HEK293 (cell line): ENCODE results near the gene ILF3.

Experiments
- BCL11B ChIP-seq: fragments of 450-650 bp; formaldehyde crosslinking; IDR thresholded peaks from 2 replicates; pipeline ENCODE4 v1.5.1; 2016; ENCODE audit warnings: low read depth, missing biosample characterization, missing genetic modification characterization
- ZBTB17 ChIP-seq: fragments of 450-650 bp; formaldehyde crosslinking; IDR thresholded peaks from 2 replicates; pipeline ENCODE4 v1.5.1; 2016; ENCODE audit warnings: missing biosample characterization, missing genetic modification characterization
- ZBTB21 ChIP-seq: fragments of 450-650 bp; formaldehyde crosslinking; IDR thresholded peaks from 2 replicates; pipeline ENCODE4 v1.5.1; 2017; ENCODE audit warnings: missing biosample characterization, missing genetic modification characterization
- ZBTB7A ChIP-seq: fragments of 450-650 bp; formaldehyde crosslinking; IDR thresholded peaks from 2 replicates; pipeline ENCODE4 v1.5.1; 2016; ENCODE audit warnings: low read depth, missing biosample characterization, missing genetic modification characterization
- ZFP3 ChIP-seq: fragments of 450-650 bp; formaldehyde crosslinking; IDR thresholded peaks from 2 replicates; pipeline ENCODE4 v1.5.1; 2016; ENCODE audit warnings: low read depth, missing biosample characterization, missing genetic modification characterization
- ZIC2 ChIP-seq: fragments of 450-650 bp; formaldehyde crosslinking; IDR thresholded peaks from 2 replicates; pipeline ENCODE4 v1.5.1; 2016; ENCODE audit warnings: missing biosample characterization, missing genetic modification characterization
- ZNF10 ChIP-seq: fragments of 450-650 bp; formaldehyde crosslinking; IDR thresholded peaks from 2 replicates; pipeline ENCODE4 v1.5.1; 2017; ENCODE audit warnings: missing biosample characterization, missing genetic modification characterization
- ZNF140 ChIP-seq: fragments of 450-650 bp; formaldehyde crosslinking; IDR thresholded peaks from 2 replicates; pipeline ENCODE4 v1.5.1; 2016; ENCODE audit warnings: missing biosample characterization, missing genetic modification characterization
- ZNF19 ChIP-seq: fragments of 450-650 bp; formaldehyde crosslinking; IDR thresholded peaks from 2 replicates; pipeline ENCODE4; 2016; ENCODE audit warnings: missing biosample characterization, missing genetic modification characterization, low read depth
- ZNF311 ChIP-seq: fragments of 450-650 bp; formaldehyde crosslinking; IDR thresholded peaks from 2 replicates; pipeline ENCODE4 v1.5.1; 2017; ENCODE audit warnings: missing biosample characterization, missing genetic modification characterization, borderline replicate concordance
- ZNF416 ChIP-seq: fragments of 450-650 bp; formaldehyde crosslinking; IDR thresholded peaks from 2 replicates; pipeline ENCODE4 v1.5.1; 2016; ENCODE audit warnings: missing biosample characterization, missing genetic modification characterization
- ZNF548 ChIP-seq: fragments of 450-650 bp; formaldehyde crosslinking; IDR thresholded peaks from 2 replicates; pipeline ENCODE4 v1.5.1; 2016; ENCODE audit warnings: missing biosample characterization, missing genetic modification characterization
- ZNF624 ChIP-seq: fragments of 450-650 bp; formaldehyde crosslinking; IDR thresholded peaks from 2 replicates; pipeline ENCODE4 v1.5.1; 2017; ENCODE audit warnings: missing biosample characterization, missing genetic modification characterization
- ZNF629 ChIP-seq: fragments of 450-650 bp; formaldehyde crosslinking; IDR thresholded peaks from 2 replicates; pipeline ENCODE4 v1.5.1; 2017; ENCODE audit warnings: missing biosample characterization, missing genetic modification characterization
- TF ChIP-seq, protein P1 (sequence below): fragments of 450-650 bp; formaldehyde crosslinking; IDR thresholded peaks from 2 replicates; pipeline ENCODE4 v1.5.1; 2017; ENCODE audit warnings: missing biosample characterization, missing genetic modification characterization
- TF ChIP-seq, protein P2 (sequence below): fragments of 450-650 bp; formaldehyde crosslinking; IDR thresholded peaks from 2 replicates; pipeline ENCODE4 v1.5.1; 2016; ENCODE audit warnings: missing biosample characterization, missing genetic modification characterization
- TF ChIP-seq, protein P3 (sequence below): fragments of 450-650 bp; formaldehyde crosslinking; IDR thresholded peaks from 2 replicates; pipeline ENCODE4 v1.5.1; 2016; ENCODE audit warnings: missing biosample characterization, missing genetic modification characterization
- TF ChIP-seq, protein P4 (sequence below): fragments of 450-650 bp; formaldehyde crosslinking; IDR thresholded peaks from 2 replicates; pipeline ENCODE4 v1.5.1; 2017; ENCODE audit warnings: missing biosample characterization, mild to moderate bottlenecking, missing genetic modification characterization, moderate library complexity
- TF ChIP-seq, protein P5 (sequence below): fragments of 450-650 bp; formaldehyde crosslinking; IDR thresholded peaks from 2 replicates; pipeline ENCODE4 v1.5.1; 2016; ENCODE audit warnings: missing biosample characterization, missing genetic modification characterization
- TF ChIP-seq, protein P6 (sequence below): fragments of 450-650 bp; formaldehyde crosslinking; IDR thresholded peaks from 2 replicates; pipeline ENCODE4 v1.5.1; 2016; ENCODE audit warnings: missing biosample characterization, missing genetic modification characterization
- TF ChIP-seq, protein P7 (sequence below): fragments of 450-650 bp; formaldehyde crosslinking; IDR thresholded peaks from 2 replicates; pipeline ENCODE4 v1.5.1; 2016; ENCODE audit warnings: missing biosample characterization, missing genetic modification characterization

ILF3 gene

DNA sequence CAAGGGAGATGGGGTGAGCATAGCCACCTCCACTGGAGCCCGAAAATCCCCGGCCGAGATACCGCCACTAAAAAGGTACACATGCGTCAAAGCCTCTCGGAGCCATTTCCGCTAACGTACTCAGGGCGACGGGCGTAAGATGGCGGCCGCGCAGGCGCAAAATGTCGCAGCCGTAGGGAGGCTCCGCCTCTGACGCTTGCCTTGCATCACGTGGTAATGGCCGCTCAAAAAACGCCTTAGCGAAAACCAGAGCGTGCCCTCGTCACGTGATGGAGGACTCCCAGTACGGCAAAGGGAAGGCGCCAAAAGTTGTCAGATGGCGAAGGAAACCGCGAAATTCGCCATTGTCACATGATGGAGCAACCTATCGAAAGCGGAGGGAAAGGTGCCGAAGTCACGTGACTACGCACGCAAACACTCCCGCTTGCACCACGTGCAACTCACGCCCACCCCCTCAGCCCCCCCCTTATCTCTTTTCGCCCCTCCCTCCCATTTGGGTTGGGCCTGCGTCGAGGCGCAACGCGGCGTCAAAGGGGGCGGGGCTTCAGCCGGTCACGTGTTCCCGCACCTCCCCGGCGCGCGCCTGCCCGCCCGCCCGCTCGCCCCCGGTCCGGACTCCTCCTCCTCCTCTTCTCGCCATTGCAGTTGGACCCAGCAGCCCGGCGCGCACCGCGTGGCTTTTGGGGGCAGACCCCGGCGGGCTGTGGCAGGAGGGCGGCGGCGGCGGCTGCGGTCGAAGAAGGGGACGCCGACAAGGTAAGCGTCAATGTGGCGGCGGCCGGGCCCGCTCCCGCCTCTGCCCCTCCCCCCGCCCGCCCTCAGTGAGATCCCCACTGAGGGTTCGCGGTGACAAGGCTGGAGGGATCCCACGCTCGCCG is at the start of gene ILF3 (continued):
- TF ChIP-seq ZNF629 (tag by site-specific recombination) (peak; percentile 96), ZBTB17 (tag by site-specific recombination) (peak; percentile 97), ZNF548 (no peak), ZNF140 (tag by site-specific recombination) (no peak), BCL11B (tag by site-specific recombination) (0 out of 2 replicates have a peak, but pooled peaks have one; percentile 38), ZBTB21 (tag by site-specific recombination) (peak; percentile 88), ZNF624 (no peak), ZIC2 (no peak), ZNF311 (tag by site-specific recombination) (no peak), ZBTB7A (tag by site-specific recombination) (peak; percentile 94), ZNF19 (no peak), ZFP3 (tag by site-specific recombination) (no peak), ZNF416 (tag by site-specific recombination) (no peak), ZNF10 (tag by site-specific recombination) (peak; percentile 87)
- TF ChIP-seq, protein P1, sequence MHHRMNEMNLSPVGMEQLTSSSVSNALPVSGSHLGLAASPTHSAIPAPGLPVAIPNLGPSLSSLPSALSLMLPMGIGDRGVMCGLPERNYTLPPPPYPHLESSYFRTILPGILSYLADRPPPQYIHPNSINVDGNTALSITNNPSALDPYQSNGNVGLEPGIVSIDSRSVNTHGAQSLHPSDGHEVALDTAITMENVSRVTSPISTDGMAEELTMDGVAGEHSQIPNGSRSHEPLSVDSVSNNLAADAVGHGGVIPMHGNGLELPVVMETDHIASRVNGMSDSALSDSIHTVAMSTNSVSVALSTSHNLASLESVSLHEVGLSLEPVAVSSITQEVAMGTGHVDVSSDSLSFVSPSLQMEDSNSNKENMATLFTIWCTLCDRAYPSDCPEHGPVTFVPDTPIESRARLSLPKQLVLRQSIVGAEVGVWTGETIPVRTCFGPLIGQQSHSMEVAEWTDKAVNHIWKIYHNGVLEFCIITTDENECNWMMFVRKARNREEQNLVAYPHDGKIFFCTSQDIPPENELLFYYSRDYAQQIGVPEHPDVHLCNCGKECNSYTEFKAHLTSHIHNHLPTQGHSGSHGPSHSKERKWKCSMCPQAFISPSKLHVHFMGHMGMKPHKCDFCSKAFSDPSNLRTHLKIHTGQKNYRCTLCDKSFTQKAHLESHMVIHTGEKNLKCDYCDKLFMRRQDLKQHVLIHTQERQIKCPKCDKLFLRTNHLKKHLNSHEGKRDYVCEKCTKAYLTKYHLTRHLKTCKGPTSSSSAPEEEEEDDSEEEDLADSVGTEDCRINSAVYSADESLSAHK (tag by site-specific recombination), result peak; percentile 81
- TF ChIP-seq, protein P2, sequence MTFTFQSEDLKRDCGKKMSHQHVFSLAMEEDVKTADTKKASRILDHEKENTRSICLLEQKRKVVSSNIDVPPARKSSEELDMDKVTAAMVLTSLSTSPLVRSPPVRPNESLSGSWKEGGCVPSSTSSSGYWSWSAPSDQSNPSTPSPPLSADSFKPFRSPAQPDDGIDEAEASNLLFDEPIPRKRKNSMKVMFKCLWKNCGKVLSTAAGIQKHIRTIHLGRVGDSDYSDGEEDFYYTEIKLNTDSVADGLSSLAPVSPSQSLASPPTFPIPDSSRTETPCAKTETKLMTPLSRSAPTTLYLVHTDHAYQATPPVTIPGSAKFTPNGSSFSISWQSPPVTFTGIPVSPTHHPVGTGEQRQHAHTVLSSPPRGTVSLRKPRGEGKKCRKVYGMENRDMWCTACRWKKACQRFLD (tag by site-specific recombination), result no peak
- TF ChIP-seq, protein P3, sequence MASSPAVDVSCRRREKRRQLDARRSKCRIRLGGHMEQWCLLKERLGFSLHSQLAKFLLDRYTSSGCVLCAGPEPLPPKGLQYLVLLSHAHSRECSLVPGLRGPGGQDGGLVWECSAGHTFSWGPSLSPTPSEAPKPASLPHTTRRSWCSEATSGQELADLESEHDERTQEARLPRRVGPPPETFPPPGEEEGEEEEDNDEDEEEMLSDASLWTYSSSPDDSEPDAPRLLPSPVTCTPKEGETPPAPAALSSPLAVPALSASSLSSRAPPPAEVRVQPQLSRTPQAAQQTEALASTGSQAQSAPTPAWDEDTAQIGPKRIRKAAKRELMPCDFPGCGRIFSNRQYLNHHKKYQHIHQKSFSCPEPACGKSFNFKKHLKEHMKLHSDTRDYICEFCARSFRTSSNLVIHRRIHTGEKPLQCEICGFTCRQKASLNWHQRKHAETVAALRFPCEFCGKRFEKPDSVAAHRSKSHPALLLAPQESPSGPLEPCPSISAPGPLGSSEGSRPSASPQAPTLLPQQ (tag by site-specific recombination), result peak; percentile 89
- TF ChIP-seq, protein P4, sequence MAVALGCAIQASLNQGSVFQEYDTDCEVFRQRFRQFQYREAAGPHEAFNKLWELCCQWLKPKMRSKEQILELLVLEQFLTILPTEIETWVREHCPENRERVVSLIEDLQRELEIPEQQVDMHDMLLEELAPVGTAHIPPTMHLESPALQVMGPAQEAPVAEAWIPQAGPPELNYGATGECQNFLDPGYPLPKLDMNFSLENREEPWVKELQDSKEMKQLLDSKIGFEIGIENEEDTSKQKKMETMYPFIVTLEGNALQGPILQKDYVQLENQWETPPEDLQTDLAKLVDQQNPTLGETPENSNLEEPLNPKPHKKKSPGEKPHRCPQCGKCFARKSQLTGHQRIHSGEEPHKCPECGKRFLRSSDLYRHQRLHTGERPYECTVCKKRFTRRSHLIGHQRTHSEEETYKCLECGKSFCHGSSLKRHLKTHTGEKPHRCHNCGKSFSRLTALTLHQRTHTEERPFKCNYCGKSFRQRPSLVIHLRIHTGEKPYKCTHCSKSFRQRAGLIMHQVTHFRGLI, result no peak
- TF ChIP-seq, protein P5, sequence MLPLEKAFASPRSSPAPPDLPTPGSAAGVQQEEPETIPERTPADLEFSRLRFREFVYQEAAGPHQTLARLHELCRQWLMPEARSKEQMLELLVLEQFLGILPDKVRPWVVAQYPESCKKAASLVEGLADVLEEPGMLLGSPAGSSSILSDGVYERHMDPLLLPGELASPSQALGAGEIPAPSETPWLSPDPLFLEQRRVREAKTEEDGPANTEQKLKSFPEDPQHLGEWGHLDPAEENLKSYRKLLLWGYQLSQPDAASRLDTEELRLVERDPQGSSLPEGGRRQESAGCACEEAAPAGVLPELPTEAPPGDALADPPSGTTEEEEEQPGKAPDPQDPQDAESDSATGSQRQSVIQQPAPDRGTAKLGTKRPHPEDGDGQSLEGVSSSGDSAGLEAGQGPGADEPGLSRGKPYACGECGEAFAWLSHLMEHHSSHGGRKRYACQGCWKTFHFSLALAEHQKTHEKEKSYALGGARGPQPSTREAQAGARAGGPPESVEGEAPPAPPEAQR (tag by site-specific recombination), result peak; percentile 72; the same call in 1 of the 2 replicates
- TF ChIP-seq, protein P6, sequence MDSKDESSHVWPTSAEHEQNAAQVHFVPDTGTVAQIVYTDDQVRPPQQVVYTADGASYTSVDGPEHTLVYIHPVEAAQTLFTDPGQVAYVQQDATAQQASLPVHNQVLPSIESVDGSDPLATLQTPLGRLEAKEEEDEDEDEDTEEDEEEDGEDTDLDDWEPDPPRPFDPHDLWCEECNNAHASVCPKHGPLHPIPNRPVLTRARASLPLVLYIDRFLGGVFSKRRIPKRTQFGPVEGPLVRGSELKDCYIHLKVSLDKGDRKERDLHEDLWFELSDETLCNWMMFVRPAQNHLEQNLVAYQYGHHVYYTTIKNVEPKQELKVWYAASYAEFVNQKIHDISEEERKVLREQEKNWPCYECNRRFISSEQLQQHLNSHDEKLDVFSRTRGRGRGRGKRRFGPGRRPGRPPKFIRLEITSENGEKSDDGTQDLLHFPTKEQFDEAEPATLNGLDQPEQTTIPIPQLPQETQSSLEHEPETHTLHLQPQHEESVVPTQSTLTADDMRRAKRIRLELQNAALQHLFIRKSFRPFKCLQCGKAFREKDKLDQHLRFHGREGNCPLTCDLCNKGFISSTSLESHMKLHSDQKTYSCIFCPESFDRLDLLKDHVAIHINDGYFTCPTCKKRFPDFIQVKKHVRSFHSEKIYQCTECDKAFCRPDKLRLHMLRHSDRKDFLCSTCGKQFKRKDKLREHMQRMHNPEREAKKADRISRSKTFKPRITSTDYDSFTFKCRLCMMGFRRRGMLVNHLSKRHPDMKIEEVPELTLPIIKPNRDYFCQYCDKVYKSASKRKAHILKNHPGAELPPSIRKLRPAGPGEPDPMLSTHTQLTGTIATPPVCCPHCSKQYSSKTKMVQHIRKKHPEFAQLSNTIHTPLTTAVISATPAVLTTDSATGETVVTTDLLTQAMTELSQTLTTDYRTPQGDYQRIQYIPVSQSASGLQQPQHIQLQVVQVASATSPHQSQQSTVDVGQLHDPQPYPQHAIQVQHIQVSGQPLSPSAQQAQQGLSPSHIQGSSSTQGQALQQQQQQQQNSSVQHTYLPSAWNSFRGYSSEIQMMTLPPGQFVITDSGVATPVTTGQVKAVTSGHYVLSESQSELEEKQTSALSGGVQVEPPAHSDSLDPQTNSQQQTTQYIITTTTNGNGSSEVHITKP (tag by site-specific recombination), result peak; percentile 98
- TF ChIP-seq, protein P7, sequence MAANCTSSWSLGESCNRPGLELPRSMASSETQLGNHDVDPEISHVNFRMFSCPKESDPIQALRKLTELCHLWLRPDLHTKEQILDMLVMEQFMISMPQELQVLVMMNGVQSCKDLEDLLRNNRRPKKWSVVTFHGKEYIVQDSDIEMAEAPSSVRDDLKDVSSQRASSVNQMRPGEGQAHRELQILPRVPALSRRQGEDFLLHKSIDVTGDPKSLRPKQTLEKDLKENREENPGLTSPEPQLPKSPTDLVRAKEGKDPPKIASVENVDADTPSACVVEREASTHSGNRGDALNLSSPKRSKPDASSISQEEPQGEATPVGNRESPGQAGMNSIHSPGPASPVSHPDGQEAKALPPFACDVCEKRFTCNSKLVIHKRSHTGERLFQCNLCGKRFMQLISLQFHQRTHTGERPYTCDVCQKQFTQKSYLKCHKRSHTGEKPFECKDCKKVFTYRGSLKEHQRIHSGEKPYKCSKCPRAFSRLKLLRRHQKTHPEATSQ (tag by site-specific recombination), result peak; percentile 26; the same call in 1 of the 2 replicates
